ENCODE data around the gene POP4. TPM values are rescaled to one million over a fixed set of nuclear protein-coding genes. Genes with fewer than 3 reads are reported as not detected.

The POP4 gene
- total and polyA plus RNA-seq, 2 of the 8 experiments (the other 6 are each of a cell fraction or from before 2014, with no cell fraction given) = 29.1 to 41.5 TPM

GRCh38 chr19:29641597-29641996 is 35.5 kb downstream of the POP4 start:
- FAIRE-seq (no peak), DNase-seq (ENCODE audit: low read depth in 1 of 2, low spot score in 2 of 2) (no peak)
- 93% methylated on average over 2 of the region's 2 CpGs; no CpG with 5 or more reads in 1 of the 2 experiments for WGBS, 2 experiments (ENCODE audit: extremely low coverage in 1 of 2, insufficient coverage in 1 of 2, insufficient read length in 1 of 2, insufficient replicate concordance in 2 of 2, low coverage in 1 of 2, low lambda C conversion rate in 2 of 2, missing lambda C conversion rate in 1 of 2)
- Histone ChIP-seq H3K27ac (ENCODE audit: low read depth, low read length) (no peak overlapping the region), H3K23ac (ENCODE audit: insufficient read length) (no peak overlapping the region), H3K18ac (ENCODE audit: extremely low read depth, low read length) (no peak overlapping the region), H3K4me3 (ENCODE audit: extremely low read depth in 1 of 4, insufficient read depth in 2 of 4, low read depth in 3 of 4, low read length in 4 of 4) (no peak overlapping the region), H4K8ac (ENCODE audit: extremely low read depth, insufficient read depth, low read length) (no peak overlapping the region), H2BK120ac (replicated peaks; ENCODE audit: low read depth, low read length) (no peak overlapping the region), H3K14ac (ENCODE audit: insufficient read length) (no peak overlapping the region), H2AFZ (ENCODE audit: low read length) (no peak overlapping the region), H3K56ac (replicated peaks; ENCODE audit: insufficient read length, low read depth, low read length) (no peak overlapping the region), H2BK15ac (ENCODE audit: low read length) (0 out of 2 replicates have a peak overlapping the region, but pooled peaks have one; percentile 46), H3K9ac (replicated peaks in 1 of 4; ENCODE audit: extremely low read depth in 1 of 4, low read depth in 3 of 4, low read length in 3 of 4) (no peak overlapping the region), H2AK5ac (ENCODE audit: low read depth, low read length) (no peak overlapping the region), H2BK5ac (ENCODE audit: low read depth, low read length) (no peak overlapping the region), H4K20me1 (replicated peaks in 1 of 2; ENCODE audit: control insufficient read depth in 1 of 2, insufficient read depth in 2 of 2, low read length in 2 of 2) (no peaks in the 10 kb centered on the region), H3K23me2 (ENCODE audit: low read depth, low read length) (no peaks in the 10 kb centered on the region), H3K36me3 (ENCODE audit: control insufficient read depth in 2 of 4, insufficient read depth in 4 of 4, low read length in 3 of 4) (no peaks in the 10 kb centered on the region), H3K4me1 (replicated peaks in 1 of 4; ENCODE audit: control insufficient read depth in 3 of 4, insufficient read depth in 4 of 4, low read length in 3 of 4) (peaks cover 3 to 12% (median 6%) of the 10 kb centered on the region in 4 experiments; a peak in 6 of 7 replicates), H2BK20ac (ENCODE audit: low read length) (no peak overlapping the region), H3K79me2 (ENCODE audit: control insufficient read depth in 1 of 2, insufficient read depth in 2 of 2, low read length in 2 of 2) (no peaks in the 10 kb centered on the region), H3K4me2 (ENCODE audit: insufficient read depth in 1 of 2, low read depth in 2 of 2, low read length in 2 of 2) (no peak overlapping the region), H4K5ac (ENCODE audit: insufficient read length, low read depth, low read length) (no peak overlapping the region), H3K4ac (replicated peaks; ENCODE audit: insufficient read length, low read depth, low read length) (no peak overlapping the region), H3K79me1 (ENCODE audit: low read depth, low read length) (no peaks in the 10 kb centered on the region), H4K91ac (replicated peaks; ENCODE audit: insufficient read length, low read length) (no peak overlapping the region), H2BK12ac (ENCODE audit: low read depth, low read length) (no peak overlapping the region), H3K9me3 (ENCODE audit: insufficient read depth in 2 of 2, low read depth in 1 of 2, low read length in 1 of 2) (no peaks in the 10 kb centered on the region), H3K27me3 (replicated peaks in 1 of 4; ENCODE audit: control insufficient read depth in 3 of 4, extremely low read depth in 1 of 4, insufficient read depth in 3 of 4, low read length in 3 of 4) (no peaks in the 10 kb centered on the region)
- ChIA-PET CTCF (ENCODE audit: partially characterized antibody) (interaction anchor here (1.0 to 1.3 kb wide), 2 partner anchors 31 to 84 kb away, joined by 3 read pairs; no protein-coding TSS in a partner anchor), POLR2A (ENCODE audit: partially characterized antibody) (no interaction called here)
